RWPE1 (cell line): Measurements from ENCODE around the gene SCGN.

ENCODE experiments used
- CTCF ChIA-PET: fragments of 350-600 bp; sonication (Branson Sonifier 250); formaldehyde crosslinking; extraction: SDS; loops from one replicate; lab custom pipeline; 2021; lab: Yijun Ruan, JAX
- POLR2A ChIA-PET: fragments of 400-600 bp; formaldehyde crosslinking; extraction: SDS; loops from one replicate; lab custom pipeline; 2020; ENCODE audit warnings: antibody characterized with exemption; ENCODE audit not compliant: low non-redundant PET; lab: Yijun Ruan, JAX
- DNase-seq: peaks from one replicate; pipeline ENCODE4 v3.0.0; 2012; ENCODE audit warnings: low spot score
- H3K27ac ChIP-seq: fragments of 450-650 bp; 2 replicates; pipeline ENCODE4 v1.5.1; 2017
- TF ChIP-seq, protein P1 (sequence below): fragments of 450-650 bp; conservative IDR thresholded peaks from 2 replicates; pipeline ENCODE4 v1.5.1; 2017; ENCODE audit warnings: low read depth, mild to moderate bottlenecking

SCGN gene

DNA sequence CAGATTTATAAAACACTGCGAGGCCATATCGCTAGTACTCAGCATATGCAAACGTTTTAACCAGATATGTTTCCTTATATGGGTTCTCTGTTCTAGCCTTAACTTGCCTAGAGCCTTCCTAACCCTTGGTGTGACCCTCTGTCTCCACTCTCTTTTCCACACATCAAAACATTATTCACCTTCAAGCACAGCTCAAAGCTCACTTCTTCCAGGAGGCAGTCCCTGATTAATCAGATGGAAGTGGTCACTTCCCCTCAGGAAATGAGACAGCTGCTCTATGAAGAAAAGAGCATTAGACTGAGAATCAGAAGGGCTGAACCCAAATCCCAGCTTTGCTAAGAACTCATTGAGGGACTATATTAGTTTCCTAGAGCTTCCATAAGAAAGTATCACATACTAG is 62.8 kb downstream of the SCGN start:
- TF ChIP-seq, protein P1, sequence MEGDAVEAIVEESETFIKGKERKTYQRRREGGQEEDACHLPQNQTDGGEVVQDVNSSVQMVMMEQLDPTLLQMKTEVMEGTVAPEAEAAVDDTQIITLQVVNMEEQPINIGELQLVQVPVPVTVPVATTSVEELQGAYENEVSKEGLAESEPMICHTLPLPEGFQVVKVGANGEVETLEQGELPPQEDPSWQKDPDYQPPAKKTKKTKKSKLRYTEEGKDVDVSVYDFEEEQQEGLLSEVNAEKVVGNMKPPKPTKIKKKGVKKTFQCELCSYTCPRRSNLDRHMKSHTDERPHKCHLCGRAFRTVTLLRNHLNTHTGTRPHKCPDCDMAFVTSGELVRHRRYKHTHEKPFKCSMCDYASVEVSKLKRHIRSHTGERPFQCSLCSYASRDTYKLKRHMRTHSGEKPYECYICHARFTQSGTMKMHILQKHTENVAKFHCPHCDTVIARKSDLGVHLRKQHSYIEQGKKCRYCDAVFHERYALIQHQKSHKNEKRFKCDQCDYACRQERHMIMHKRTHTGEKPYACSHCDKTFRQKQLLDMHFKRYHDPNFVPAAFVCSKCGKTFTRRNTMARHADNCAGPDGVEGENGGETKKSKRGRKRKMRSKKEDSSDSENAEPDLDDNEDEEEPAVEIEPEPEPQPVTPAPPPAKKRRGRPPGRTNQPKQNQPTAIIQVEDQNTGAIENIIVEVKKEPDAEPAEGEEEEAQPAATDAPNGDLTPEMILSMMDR: no peak
- ChIA-PET CTCF (no interaction called here), POLR2A (interaction anchor here (0.5 kb wide), 1 partner anchor 682 kb away, joined by 3 read pairs; no protein-coding TSS in a partner anchor)
- H3K27ac ChIP-seq: no peak overlapping the region
- DNase-seq: no peak

DNA sequence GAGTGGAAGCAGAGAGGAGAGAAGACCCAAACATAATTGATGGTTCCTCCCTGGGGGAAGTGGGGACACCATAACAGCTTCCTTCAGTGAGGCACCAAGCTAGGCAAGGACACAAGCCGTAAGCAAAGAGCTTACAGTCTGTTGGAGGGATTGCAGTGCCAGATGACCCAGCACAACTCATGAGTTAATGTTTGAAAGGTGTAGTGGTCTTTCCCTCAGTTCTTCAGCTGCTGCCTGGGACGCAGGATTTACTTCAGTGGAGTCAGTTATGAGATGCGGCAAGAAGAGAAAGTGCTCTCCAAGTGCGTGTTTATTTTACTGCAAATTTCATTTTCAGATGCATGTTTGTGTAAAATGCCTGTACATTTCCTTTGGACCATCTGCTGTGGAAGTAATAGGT is 63.8 kb downstream of the SCGN start:
- ChIA-PET CTCF (no interaction called here), POLR2A (no interaction called here)
- no peak overlapping the region for H3K27ac ChIP-seq
- DNase-seq: no peak
- TF ChIP-seq, protein P1: no peak

DNA sequence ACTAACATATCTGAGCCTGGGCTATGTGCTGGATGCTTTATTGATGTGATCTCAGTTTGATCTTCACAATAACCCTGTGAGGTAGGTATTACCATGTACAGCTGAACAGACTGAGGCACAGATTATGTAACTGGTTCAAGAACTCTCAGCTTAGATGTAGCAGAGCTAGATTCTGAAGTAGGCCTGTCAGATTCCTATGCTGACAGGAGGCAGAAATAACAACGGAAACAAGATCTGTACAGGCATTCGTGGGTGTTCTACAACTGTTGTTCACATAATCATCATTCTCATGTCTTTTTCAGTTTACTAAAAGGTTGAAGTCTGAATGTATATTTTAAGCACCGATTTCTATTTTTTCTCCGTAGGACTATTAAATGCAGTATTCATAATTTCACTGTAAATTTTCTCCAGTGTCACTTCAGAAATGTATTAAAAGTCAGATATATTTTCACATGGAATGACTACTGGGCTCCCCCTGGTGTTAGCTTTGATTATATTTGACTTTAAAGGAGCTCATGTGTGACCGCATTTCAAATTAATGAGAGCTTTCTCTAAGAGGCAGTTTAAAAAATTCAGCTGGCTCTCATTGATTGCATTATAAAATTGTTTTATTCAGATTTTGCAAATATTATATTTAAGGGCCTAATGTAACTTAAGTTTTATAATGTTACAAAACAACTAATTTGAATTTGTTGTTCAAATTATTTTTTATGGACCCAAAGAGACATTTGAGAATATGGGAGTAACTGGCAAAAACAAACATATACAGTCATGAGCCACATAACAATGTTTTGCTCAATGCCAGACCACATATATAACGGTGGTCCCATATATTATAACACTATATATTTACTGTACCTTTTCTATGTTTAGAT is 66.1 kb downstream of the SCGN start:
- DNase-seq: peak; percentile 45
- ChIA-PET POLR2A (no interaction called here), CTCF (interaction anchor here (0.6 to 0.8 kb wide), 7 partner anchors 9 to 453 kb away, joined by 3 to 4 read pairs (median 3); a partner anchor contains a TSS)
- no peak overlapping the region for H3K27ac ChIP-seq
- TF ChIP-seq, protein P1: peak; percentile 72

DNA sequence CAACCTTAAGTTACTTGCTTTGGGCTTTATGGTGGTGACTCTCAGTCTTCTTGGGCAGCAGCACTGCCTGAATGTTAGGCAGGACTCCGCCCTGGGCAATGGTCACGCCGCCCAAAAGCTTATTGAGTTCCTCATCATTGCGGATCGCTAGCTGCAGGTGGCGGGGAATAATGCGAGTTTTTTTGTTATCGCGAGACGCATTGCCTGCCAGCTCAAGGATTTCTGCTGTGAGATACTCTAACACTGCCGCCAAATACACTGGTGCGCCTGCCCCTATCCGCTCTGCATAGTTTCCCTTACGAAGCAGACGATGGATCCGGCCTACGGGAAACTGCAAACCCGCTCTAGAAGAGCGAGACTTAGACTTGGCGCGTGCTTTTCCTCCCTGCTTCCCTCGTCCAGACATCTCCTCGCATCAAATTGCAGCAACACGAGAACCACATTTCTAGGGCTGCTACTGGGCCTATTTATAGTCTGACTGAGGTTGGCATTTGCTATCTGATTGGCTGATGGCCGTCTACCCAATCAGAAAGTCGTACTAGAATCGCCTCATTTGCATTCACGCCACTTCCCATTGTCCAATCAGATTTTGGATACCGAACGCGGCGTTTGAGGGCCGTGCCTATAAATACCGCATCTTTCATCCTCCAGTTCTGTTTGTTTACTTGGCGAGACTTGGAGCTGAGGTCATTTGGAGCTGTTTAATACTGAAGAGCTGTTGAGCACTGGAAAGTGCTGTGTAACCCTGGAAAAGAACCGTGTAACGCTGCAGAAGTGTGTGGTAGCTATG is 74.3 kb downstream of the SCGN start:
- POLR2A ChIA-PET: no interaction called here
- TF ChIP-seq, protein P1: no peak
- DNase-seq: no peak
- H3K27ac ChIP-seq: no peak overlapping the region
- CTCF ChIA-PET: interaction anchor here (1.0 kb wide), 1 partner anchor 8 kb away, joined by 3 read pairs; no protein-coding TSS in a partner anchor

DNA sequence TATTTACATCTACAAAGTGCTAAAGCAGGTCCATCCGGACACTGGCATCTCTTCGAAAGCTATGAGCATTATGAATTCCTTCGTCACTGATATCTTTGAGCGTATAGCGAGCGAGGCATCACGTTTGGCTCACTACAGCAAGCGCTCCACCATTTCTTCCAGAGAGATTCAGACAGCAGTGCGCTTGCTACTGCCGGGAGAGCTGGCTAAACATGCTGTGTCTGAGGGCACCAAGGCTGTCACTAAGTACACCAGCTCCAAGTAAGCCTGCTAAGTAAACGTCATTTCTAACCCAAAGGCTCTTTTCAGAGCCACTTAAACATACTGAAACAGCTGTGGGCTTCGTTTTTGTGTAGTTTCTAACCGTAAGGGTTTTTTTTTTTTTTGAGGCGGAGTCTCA is 75.0 kb downstream of the SCGN start:
- ChIA-PET POLR2A (interaction anchor here (0.6 kb wide), 1 partner anchor 137 kb away, joined by 3 read pairs; no protein-coding TSS in a partner anchor), CTCF (interaction anchor here (1.0 kb wide), 1 partner anchor 9 kb away, joined by 3 read pairs; no protein-coding TSS in a partner anchor)
- H3K27ac ChIP-seq: no peak overlapping the region
- DNase-seq: no peak
- TF ChIP-seq, protein P1: no peak

DNA sequence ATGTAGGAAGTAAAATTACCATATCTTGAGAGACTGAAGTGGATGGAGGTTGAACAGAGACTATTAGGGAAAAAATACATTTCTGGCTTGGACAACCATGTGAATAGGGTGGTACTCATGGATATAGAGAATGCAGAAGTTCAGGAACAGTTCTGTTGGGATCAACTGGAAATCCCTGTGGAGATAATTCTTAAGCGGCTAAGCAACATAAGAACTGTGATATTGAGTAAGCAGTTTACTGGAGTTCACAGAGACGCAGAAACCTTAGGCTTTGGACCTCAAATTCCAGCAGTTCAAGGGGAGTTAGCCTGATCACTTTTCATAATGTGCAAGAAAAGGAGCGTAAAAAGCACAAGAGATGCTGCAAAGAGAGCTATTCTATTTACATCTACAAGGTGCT is 78.9 kb downstream of the SCGN start:
- TF ChIP-seq, protein P1: no peak
- ChIA-PET CTCF (no interaction called here), POLR2A (no interaction called here)
- H3K27ac ChIP-seq: no peak overlapping the region
- no peak for DNase-seq
